WTC11 (cell line): Measurements from ENCODE around the gene RNF224.
A peak's percentile ranks its signal among the peaks of the same experiment; 100 is the strongest.

ENCODE experiments used
- ATF1 ChIP-seq: sonication (generic); formaldehyde crosslinking; IDR thresholded peaks from 2 replicates; pipeline ENCODE4 v1.8.1; 2023; ENCODE audit warnings: mild to moderate bottlenecking, moderate library complexity, missing genetic modification reagents
- ATF3 ChIP-seq: sonication (generic); formaldehyde crosslinking; conservative IDR thresholded peaks from 2 replicates; pipeline ENCODE4 v1.8.1; 2022; ENCODE audit warnings: mild to moderate bottlenecking, missing genetic modification reagents
- FOXP4 ChIP-seq: sonication (generic); formaldehyde crosslinking; IDR thresholded peaks from 2 replicates; pipeline ENCODE4 v1.8.0; 2022; ENCODE audit warnings: mild to moderate bottlenecking, missing genetic modification reagents
- NFYB ChIP-seq: sonication (generic); formaldehyde crosslinking; conservative IDR thresholded peaks from 2 replicates; pipeline ENCODE4 v1.8.0; 2022; ENCODE audit warnings: low read depth, missing genetic modification reagents
- NR1H2 ChIP-seq: sonication (generic); formaldehyde crosslinking; IDR thresholded peaks from 2 replicates; pipeline ENCODE4 v1.9.0; 2021; ENCODE audit warnings: mild to moderate bottlenecking, moderate library complexity, missing genetic modification reagents
- NR2C2 ChIP-seq: sonication (generic); formaldehyde crosslinking; IDR thresholded peaks from 2 replicates; pipeline ENCODE4 v1.8.0; 2022; ENCODE audit warnings: mild to moderate bottlenecking, missing genetic modification reagents
- SP1 ChIP-seq: sonication (generic); formaldehyde crosslinking; conservative IDR thresholded peaks from 2 replicates; pipeline ENCODE4 v1.8.1; 2022; ENCODE audit warnings: missing genetic modification reagents
- TEAD4 ChIP-seq: sonication (generic); formaldehyde crosslinking; IDR thresholded peaks from 2 replicates; pipeline ENCODE4 v1.8.0; 2022; ENCODE audit warnings: mild to moderate bottlenecking, missing genetic modification reagents
- ZBTB21 ChIP-seq: sonication (generic); formaldehyde crosslinking; IDR thresholded peaks from 2 replicates; pipeline ENCODE4 v1.8.1; 2023; ENCODE audit warnings: mild to moderate bottlenecking, missing genetic modification reagents, borderline replicate concordance
- ZNF263 ChIP-seq: sonication (generic); formaldehyde crosslinking; IDR thresholded peaks from 2 replicates; pipeline ENCODE4 v1.8.1; 2022; ENCODE audit warnings: low read depth, mild to moderate bottlenecking, moderate library complexity, missing genetic modification reagents
- TF ChIP-seq, protein P1 (sequence below): fragments of 200-600 bp; IDR thresholded peaks from 2 replicates; pipeline ENCODE4 v1.8.0; 2022; ENCODE audit warnings: antibody characterized with exemption
- TF ChIP-seq, protein P2 (sequence below): fragments of 250-450 bp; sonication (Bioruptor Pico); IDR thresholded peaks from 2 replicates; pipeline ENCODE4 v1.9.0; 2021; ENCODE audit warnings: moderate library complexity, mild to moderate bottlenecking, inconsistent platforms, borderline replicate concordance
- TF ChIP-seq, protein P3 (sequence below): sonication (generic); formaldehyde crosslinking; IDR thresholded peaks from 2 replicates; pipeline ENCODE4 v1.8.0; 2022; ENCODE audit warnings: missing genetic modification reagents

GRCh38 chr9:137228968-137229896, 1.9 kb downstream of the RNF224 start:
- TF ChIP-seq, protein P1, sequence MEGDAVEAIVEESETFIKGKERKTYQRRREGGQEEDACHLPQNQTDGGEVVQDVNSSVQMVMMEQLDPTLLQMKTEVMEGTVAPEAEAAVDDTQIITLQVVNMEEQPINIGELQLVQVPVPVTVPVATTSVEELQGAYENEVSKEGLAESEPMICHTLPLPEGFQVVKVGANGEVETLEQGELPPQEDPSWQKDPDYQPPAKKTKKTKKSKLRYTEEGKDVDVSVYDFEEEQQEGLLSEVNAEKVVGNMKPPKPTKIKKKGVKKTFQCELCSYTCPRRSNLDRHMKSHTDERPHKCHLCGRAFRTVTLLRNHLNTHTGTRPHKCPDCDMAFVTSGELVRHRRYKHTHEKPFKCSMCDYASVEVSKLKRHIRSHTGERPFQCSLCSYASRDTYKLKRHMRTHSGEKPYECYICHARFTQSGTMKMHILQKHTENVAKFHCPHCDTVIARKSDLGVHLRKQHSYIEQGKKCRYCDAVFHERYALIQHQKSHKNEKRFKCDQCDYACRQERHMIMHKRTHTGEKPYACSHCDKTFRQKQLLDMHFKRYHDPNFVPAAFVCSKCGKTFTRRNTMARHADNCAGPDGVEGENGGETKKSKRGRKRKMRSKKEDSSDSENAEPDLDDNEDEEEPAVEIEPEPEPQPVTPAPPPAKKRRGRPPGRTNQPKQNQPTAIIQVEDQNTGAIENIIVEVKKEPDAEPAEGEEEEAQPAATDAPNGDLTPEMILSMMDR = no peak
- no peak for TF ChIP-seq TEAD4 (CRISPR knock-in tag)
- no peak for TF ChIP-seq ZBTB21 (CRISPR knock-in tag)
- TF ChIP-seq FOXP4 (CRISPR knock-in tag) = no peak
- TF ChIP-seq NR2C2 (CRISPR knock-in tag) = no peak
- no peak for TF ChIP-seq NR1H2 (CRISPR knock-in tag)
- no peak for TF ChIP-seq NFYB
- TF ChIP-seq, protein P2, sequence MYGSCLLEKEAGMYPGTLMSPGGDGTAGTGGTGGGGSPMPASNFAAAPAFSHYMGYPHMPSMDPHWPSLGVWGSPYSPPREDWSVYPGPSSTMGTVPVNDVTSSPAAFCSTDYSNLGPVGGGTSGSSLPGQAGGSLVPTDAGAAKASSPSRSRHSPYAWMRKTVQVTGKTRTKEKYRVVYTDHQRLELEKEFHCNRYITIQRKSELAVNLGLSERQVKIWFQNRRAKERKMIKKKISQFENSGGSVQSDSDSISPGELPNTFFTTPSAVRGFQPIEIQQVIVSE (CRISPR knock-in tag) = no peak
- TF ChIP-seq ATF1 = peak; percentile 53; the same call in 1 of the 2 replicates
- TF ChIP-seq SP1 (CRISPR knock-in tag) = no peak
- no peak for TF ChIP-seq ZNF263 (CRISPR knock-in tag)
- TF ChIP-seq ATF3 = no peak
- TF ChIP-seq, protein P3, sequence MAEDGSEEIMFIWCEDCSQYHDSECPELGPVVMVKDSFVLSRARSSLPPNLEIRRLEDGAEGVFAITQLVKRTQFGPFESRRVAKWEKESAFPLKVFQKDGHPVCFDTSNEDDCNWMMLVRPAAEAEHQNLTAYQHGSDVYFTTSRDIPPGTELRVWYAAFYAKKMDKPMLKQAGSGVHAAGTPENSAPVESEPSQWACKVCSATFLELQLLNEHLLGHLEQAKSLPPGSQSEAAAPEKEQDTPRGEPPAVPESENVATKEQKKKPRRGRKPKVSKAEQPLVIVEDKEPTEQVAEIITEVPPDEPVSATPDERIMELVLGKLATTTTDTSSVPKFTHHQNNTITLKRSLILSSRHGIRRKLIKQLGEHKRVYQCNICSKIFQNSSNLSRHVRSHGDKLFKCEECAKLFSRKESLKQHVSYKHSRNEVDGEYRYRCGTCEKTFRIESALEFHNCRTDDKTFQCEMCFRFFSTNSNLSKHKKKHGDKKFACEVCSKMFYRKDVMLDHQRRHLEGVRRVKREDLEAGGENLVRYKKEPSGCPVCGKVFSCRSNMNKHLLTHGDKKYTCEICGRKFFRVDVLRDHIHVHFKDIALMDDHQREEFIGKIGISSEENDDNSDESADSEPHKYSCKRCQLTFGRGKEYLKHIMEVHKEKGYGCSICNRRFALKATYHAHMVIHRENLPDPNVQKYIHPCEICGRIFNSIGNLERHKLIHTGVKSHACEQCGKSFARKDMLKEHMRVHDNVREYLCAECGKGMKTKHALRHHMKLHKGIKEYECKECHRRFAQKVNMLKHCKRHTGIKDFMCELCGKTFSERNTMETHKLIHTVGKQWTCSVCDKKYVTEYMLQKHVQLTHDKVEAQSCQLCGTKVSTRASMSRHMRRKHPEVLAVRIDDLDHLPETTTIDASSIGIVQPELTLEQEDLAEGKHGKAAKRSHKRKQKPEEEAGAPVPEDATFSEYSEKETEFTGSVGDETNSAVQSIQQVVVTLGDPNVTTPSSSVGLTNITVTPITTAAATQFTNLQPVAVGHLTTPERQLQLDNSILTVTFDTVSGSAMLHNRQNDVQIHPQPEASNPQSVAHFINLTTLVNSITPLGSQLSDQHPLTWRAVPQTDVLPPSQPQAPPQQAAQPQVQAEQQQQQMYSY = no peak
